ENCODE data around the gene VSTM2L.

VSTM2L gene

GRCh38 chr20:37991157-37991866 lies 88.4 kb downstream of the VSTM2L start:
- no peak for DNase-seq

- no peak for DNase-seq
Measured at GRCh38 chr20:37991908-37992307, 89.0 kb downstream of the VSTM2L start.

GRCh38 chr20:37992802-37993409 lies 90.0 kb downstream of the VSTM2L start:
- peak; percentile 42 for DNase-seq

GRCh38 chr20:37994512-37994911 lies 91.6 kb downstream of the VSTM2L start:
- no peak for DNase-seq

Measured in hematopoietic multipotent progenitor cell treated with erythropoietin and hydrocortisone succinate and interleukin-3 and kit ligand, for 8 days (in vitro differentiated cells).